Measurements from ENCODE around the gene MCRIP2.
A peak's percentile ranks its signal among the peaks of the same experiment; 100 is the strongest.

- TF ChIP-seq CTCF (IDR thresholded peaks at IDR 0.05): peak; percentile 84
- TF ChIP-seq ZFX (IDR thresholded peaks at IDR 0.05; ENCODE audit: borderline replicate concordance): no peak
Observed at GRCh38 chr16:660459-661183, 19.0 kb downstream of the MCRIP2 start.

All from 22Rv1 (cell line).